PC-9 (cell line): Measurements from ENCODE around the gene KLHL6.

Experiments used
- CTCF ChIP-seq: fragments of 200-600 bp; sonication (generic); conservative IDR thresholded peaks from 2 replicates; pipeline ENCODE4 v1.6.1; 2017; ENCODE audit warnings: mixed run types, antibody characterized with exemption, mild to moderate bottlenecking, moderate library complexity
- EZH2 ChIP-seq: fragments of 200-600 bp; sonication (generic); IDR thresholded peaks from 2 replicates; pipeline ENCODE4 v1.8.0; 2017; ENCODE audit warnings: antibody characterized with exemption, low read depth

- no peak for TF ChIP-seq CTCF
- TF ChIP-seq EZH2: no peak
Measured at GRCh38 chr3:183555541-183556081, at the start of gene KLHL6.
